Kidney (tissue), 14 donors: ENCODE results near the gene TTC28. TPM values are rescaled to one million over a fixed set of nuclear protein-coding genes. Genes with fewer than 3 reads are reported as not detected.

ENCODE experiments used
- DNase-seq, 5 donors: peaks; one replicate each; pipeline ENCODE4 v3.0.0-alpha.2; 2013 to 2020
- FAIRE-seq: peaks from 2 replicates; lab custom pipeline; 2012; peaks lifted over from hg19 to GRCh38; lab: Jason Lieb, UNC
- H3K27ac ChIP-seq, 2 donors: one replicate each; pipeline ENCODE4 v1.7.0; 2013; ENCODE audit warnings: low read depth in 2 of 2, low read length in 2 of 2, inconsistent platforms in 1 of 2
- H3K27me3 ChIP-seq: one replicate; pipeline ENCODE4 v1.7.1; 2013; ENCODE audit warnings: low read length, inconsistent platforms; ENCODE audit not compliant: control insufficient read depth, insufficient read depth
- H3K36me3 ChIP-seq, 3 donors: one replicate each; pipeline versions ENCODE4 v1.7.0 to v1.7.1; 2013; ENCODE audit warnings: low read length in 3 of 3, control low read depth in 1 of 3, inconsistent platforms in 1 of 3; ENCODE audit not compliant: insufficient read depth in 3 of 3, control insufficient read depth in 2 of 3
- H3K4me1 ChIP-seq, 3 donors: one replicate each; pipeline versions ENCODE4 v1.7.0 to v1.7.1; 2013; ENCODE audit warnings: low read length in 3 of 3, inconsistent platforms in 1 of 3, low read depth in 1 of 3; ENCODE audit not compliant: control insufficient read depth in 2 of 3, insufficient read depth in 2 of 3
- H3K4me3 ChIP-seq, 3 donors: one replicate each; pipeline versions ENCODE4 v1.7.0 to v1.8.1; 2013; ENCODE audit warnings: low read length in 3 of 3, control low read depth in 1 of 3, inconsistent platforms in 1 of 3
- H3K9ac ChIP-seq, 3 donors: one replicate each; pipeline versions ENCODE4 v1.7.0 to v1.7.1; 2013; ENCODE audit warnings: low read length in 3 of 3, control low read depth in 1 of 3, inconsistent platforms in 1 of 3
- H3K9me3 ChIP-seq, 3 donors: one replicate each; pipeline versions ENCODE4 v1.7.0 to v1.7.1; 2013; ENCODE audit warnings: low read length in 3 of 3, control low read depth in 1 of 3, inconsistent platforms in 1 of 3; ENCODE audit not compliant: control insufficient read depth in 2 of 3, insufficient read depth in 1 of 3
- intact Hi-C: fragments of 100-400 bp; cut with DNase I; formaldehyde crosslinking; loops from one replicate; pipeline ENCODE4 v1.11.1; 2022
- polyA plus RNA-seq: library from polyadenylated mRNA; stranded (reverse); fragments of 350-450 nt; fragmentation: Illumina TruSeq; extraction: RNeasy Lipid Tissue Mini Kit (QIAGEN cat#74804); gene quantifications from one replicate; pipeline ENCODE4 v1.2.3, GENCODE V29; 2014; ENCODE audit warnings: low read depth, low replicate concordance; ENCODE audit not compliant: insufficient read depth
- total RNA-seq: library from RNA; stranded (reverse); fragmentation: NEBNext Ultra II Directional; extraction: Animal tissue kit (Norgen Biotek cat#: 25700); gene quantifications from one replicate; pipeline ENCODE4 v1.2.1, GENCODE V29; 2021
- TF ChIP-seq, protein P1 (sequence below): IDR thresholded peaks from 3 replicates; pipeline ENCODE4 v1.5.1; 2012; ENCODE audit warnings: mild to moderate bottlenecking, moderate library complexity, borderline replicate concordance; ENCODE audit not compliant: insufficient read depth; ENCODE audit errors: extremely low read depth
- donor health status: control.
- donor health status: control.
- donor health status: control.
- donor health status: control.
- donor health status: control.
- donor health status: DM: yes; HTN: yes; CAD: no.
- donor health status: Normal renal cell carcinoma (clear cell type).

The TTC28 gene
- total and polyA plus RNA-seq, 2 donors from 2014 or later, result 3.5 to 40.2 TPM

DNA sequence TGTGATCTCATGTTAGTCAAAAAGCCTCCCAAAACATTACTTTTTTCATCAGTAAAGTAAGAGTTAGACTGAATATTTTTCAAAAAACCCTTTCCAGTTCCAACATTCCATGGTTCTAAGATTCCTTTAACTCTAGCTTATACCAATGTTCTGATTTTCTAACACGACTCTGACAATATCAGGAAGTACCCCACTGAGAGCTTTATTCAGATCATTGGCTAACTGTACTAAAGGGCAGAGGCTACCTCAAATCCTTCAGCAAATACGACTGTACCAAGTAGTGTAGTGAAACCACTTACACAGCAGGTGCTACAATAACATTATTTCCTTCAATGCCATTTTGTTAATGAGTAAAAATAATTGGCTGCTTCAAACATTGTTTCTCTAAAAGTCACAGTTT, 547.2 kb downstream of the TTC28 start:
- TF ChIP-seq, protein P1, sequence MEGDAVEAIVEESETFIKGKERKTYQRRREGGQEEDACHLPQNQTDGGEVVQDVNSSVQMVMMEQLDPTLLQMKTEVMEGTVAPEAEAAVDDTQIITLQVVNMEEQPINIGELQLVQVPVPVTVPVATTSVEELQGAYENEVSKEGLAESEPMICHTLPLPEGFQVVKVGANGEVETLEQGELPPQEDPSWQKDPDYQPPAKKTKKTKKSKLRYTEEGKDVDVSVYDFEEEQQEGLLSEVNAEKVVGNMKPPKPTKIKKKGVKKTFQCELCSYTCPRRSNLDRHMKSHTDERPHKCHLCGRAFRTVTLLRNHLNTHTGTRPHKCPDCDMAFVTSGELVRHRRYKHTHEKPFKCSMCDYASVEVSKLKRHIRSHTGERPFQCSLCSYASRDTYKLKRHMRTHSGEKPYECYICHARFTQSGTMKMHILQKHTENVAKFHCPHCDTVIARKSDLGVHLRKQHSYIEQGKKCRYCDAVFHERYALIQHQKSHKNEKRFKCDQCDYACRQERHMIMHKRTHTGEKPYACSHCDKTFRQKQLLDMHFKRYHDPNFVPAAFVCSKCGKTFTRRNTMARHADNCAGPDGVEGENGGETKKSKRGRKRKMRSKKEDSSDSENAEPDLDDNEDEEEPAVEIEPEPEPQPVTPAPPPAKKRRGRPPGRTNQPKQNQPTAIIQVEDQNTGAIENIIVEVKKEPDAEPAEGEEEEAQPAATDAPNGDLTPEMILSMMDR, result no peak
- H3K27me3 ChIP-seq, result no peaks in the 10 kb centered on the region
- no peak overlapping the region for H3K4me3 ChIP-seq
- intact Hi-C loops, result no loop called here
- FAIRE-seq (no peak), DNase-seq (no peak)
- peaks cover 2 to 5% (median 2%) of the 10 kb centered on the region in 3 donors for H3K9me3 ChIP-seq
- no peaks in the 10 kb centered on the region for H3K36me3 ChIP-seq
- H3K4me1 ChIP-seq, result no peaks in the 10 kb centered on the region
- no peak overlapping the region for H3K9ac ChIP-seq
- no peak overlapping the region for H3K27ac ChIP-seq

DNA sequence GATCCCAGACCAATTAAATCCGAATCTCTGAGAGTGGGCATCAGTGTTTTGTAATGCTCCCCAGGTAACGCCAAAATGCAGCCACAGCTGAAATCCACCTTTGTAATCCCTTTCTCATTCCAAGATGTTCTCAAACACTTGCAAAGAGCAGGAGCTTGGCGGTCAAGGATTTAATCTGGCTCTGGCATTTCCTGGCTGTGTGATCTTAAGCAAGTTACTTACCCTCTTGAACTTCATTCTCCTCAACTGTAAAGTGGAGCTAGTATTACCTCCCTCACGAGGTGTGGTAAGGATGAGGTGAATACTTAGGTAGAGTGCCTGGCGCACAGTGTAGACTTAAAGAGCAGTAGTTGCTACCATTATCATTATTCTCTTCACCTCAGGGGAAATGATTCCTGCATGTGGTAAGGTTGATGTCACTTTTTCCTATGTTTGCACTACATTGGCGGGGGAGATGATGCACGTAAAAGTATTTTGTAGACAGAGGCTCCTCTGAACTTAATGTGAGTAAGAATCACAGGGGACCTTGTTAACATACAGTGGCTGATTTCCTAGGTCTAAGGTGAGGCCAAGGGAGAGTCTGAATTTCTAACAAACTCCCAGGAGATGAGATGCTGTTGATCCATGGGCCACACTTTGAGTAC, 550.2 kb downstream of the TTC28 start:
- Histone ChIP-seq H3K9ac (no peak overlapping the region), H3K4me1 (no peaks in the 10 kb centered on the region), H3K4me3 (no peak overlapping the region), H3K36me3 (no peaks in the 10 kb centered on the region), H3K27me3 (no peaks in the 10 kb centered on the region), H3K9me3 (no peaks in the 10 kb centered on the region), H3K27ac (no peak overlapping the region)
- intact Hi-C loops, result no loop called here
- FAIRE-seq, result no peak
- TF ChIP-seq, protein P1, result no peak
- DNase-seq, result no peak

DNA sequence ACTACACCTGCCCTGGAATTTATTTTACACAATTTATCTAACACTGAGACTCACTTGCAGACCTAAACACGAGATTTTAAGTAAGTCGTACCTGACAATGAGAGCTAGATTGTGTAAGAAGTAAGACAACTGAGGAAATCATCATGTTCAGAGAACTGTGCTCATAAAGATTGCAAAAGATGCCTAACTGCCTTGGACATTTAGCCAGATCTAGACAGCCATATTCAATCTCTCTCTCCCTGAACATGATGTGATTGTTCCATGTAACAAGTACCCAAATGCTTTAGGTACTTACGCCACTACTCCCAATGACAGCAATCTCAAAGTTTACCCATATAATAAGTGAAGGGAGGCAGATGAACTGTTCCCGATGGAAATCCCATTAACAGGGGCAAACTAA, 550.8 kb downstream of the TTC28 start:
- TF ChIP-seq, protein P1, result no peak
- Histone ChIP-seq H3K27ac (no peak overlapping the region), H3K4me1 (no peaks in the 10 kb centered on the region), H3K9ac (no peak overlapping the region), H3K36me3 (no peaks in the 10 kb centered on the region), H3K9me3 (no peaks in the 10 kb centered on the region), H3K27me3 (no peaks in the 10 kb centered on the region), H3K4me3 (no peak overlapping the region)
- no peak for DNase-seq
- FAIRE-seq, result no peak
- intact Hi-C loops, result no loop called here

DNA sequence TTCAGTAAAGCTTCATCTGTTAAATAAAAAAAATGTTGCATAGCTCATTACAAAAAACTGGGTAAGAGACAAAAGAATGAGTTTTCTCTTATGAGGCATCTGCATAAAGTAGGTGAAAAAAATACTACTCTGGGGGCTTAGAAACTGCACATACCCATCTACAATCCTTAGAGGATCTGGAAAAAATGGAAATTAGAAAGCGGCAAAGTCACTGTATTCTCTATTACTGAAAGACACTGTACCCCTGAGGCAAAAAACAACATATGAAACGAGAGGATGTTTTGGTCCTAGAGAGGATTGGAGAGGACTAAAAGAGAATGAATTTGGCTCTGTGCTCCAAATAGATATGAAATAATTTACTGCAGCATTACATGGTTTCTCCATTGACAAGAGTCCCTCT, 553.8 kb downstream of the TTC28 start:
- FAIRE-seq (no peak), DNase-seq (no peak)
- no peak overlapping the region for H3K27ac ChIP-seq
- intact Hi-C loops, result no loop called here
- no peaks in the 10 kb centered on the region for H3K9me3 ChIP-seq
- no peaks in the 10 kb centered on the region for H3K4me1 ChIP-seq
- H3K9ac ChIP-seq, result no peak overlapping the region
- H3K27me3 ChIP-seq, result no peaks in the 10 kb centered on the region
- H3K4me3 ChIP-seq, result no peak overlapping the region
- TF ChIP-seq, protein P1, result no peak
- H3K36me3 ChIP-seq, result no peaks in the 10 kb centered on the region
